Right atrium auricular region (tissue), 2 donors: Measurements from ENCODE around the gene DHPS. TPM values are rescaled to one million over a fixed set of nuclear protein-coding genes. Genes with fewer than 3 reads are reported as not detected.

Experiments
- DNase-seq: peaks from one replicate; pipeline ENCODE4 v3.0.0-alpha.2; 2019; ENCODE audit warnings: low spot score
- H3K27ac ChIP-seq, 2 donors: fragments of 200-600 bp; sonication (generic); 1 replicate in 1 of 2; 2 replicates in 1 of 2; pipeline ENCODE4 v1.5.1; 2016 to 2019
- H3K27me3 ChIP-seq, 2 donors: fragments of 200-600 bp; sonication (generic); one replicate each; pipeline versions ENCODE4 v1.5.1 to v1.6.0; 2017 to 2019
- H3K36me3 ChIP-seq: fragments of 200-600 bp; sonication (generic); one replicate; pipeline ENCODE4 v1.5.1; 2016
- H3K4me1 ChIP-seq, 2 donors: fragments of 200-600 bp; sonication (generic); one replicate each; pipeline versions ENCODE4 v1.5.1 to v1.6.0; 2017 to 2019
- H3K4me3 ChIP-seq, 2 donors: fragments of 200-600 bp; sonication (generic); 1 replicate in 1 of 2; 2 replicates in 1 of 2; pipeline ENCODE4 v1.5.1; 2017 to 2019; ENCODE audit warnings: mild to moderate bottlenecking in 1 of 2, moderate library complexity in 1 of 2
- H3K9me3 ChIP-seq, 2 donors: fragments of 200-600 bp; sonication (generic); one replicate each; pipeline ENCODE4 v1.5.1; 2019
- CTCF ChIP-seq, 2 donors: fragments of 200-600 bp; sonication (generic); IDR thresholded peaks; one replicate each; pipeline ENCODE4 v1.5.1; 2019; ENCODE audit warnings: antibody characterized with exemption in 2 of 2
- total RNA-seq, 2 donors: library from RNA; depleted of rRNA; stranded (reverse); fragments of >200 nt; gene quantifications; one replicate each; pipeline ENCODE4 v1.1.0, GENCODE V29; 2016

DHPS gene
- total RNA-seq, 2 donors from 2014 or later = 59.8 to 60.1 TPM

- H3K36me3 ChIP-seq = peaks cover 61% of the 10 kb centered on the region
- TF ChIP-seq CTCF (IDR thresholded peaks at IDR 0.05) = no peak
- no peaks in the 10 kb centered on the region for H3K27me3 ChIP-seq
- H3K9me3 ChIP-seq = no peaks in the 10 kb centered on the region
- no peak for DNase-seq
- H3K4me1 ChIP-seq = peaks cover 0 to 9% of the 10 kb centered on the region in 2 donors
- H3K27ac ChIP-seq = no peak overlapping the region
- no peak overlapping the region for H3K4me3 ChIP-seq
Observed at GRCh38 chr19:12675940-12676339, 5.7 kb downstream of the DHPS start.

DNA sequence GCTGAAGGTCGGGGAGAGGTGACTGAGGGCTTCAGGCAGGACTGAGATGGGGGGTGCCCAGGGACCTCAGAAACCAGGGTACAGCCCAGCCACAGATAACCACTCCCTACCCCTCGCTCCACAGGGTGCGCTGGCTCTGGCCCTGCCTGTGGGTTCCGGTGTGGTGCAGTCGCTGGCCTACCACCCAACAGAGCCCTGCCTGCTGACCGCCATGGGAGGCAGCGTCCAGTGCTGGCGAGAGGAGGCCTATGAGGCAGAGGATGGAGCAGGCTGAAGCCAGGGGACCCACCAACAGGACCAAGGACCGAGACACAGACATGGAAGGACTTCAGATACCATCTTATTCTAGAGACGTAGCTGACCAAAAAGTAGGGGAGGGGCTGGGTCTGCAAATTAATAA is 6.3 kb downstream of the DHPS start:
- Histone ChIP-seq H3K27me3 (no peaks in the 10 kb centered on the region), H3K36me3 (peaks cover 61% of the 10 kb centered on the region), H3K9me3 (no peaks in the 10 kb centered on the region), H3K27ac (no peak overlapping the region), H3K4me3 (no peak overlapping the region), H3K4me1 (peaks cover 0 to 8% of the 10 kb centered on the region in 2 donors)
- no peak for TF ChIP-seq CTCF (IDR thresholded peaks at IDR 0.05)
- DNase-seq = no peak

DNA sequence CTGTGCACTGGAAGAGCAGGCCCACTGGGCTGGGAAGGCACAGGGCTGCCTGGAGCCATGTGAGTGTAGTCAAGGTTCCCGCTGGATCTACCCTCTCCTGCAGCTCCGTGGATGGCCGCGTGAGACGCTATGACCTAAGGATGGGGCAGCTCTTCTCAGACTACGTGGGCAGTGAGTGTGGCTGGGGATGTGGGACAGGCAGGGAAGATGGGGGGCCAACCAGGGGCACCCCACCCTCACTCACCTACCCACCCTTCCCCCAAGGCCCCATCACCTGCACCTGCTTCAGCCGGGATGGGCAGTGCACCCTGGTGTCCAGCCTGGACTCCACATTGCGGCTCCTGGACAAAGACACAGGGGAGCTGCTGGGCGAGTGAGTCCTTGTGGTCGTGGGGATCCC is 8.9 kb downstream of the DHPS start:
- H3K27me3 ChIP-seq = no peaks in the 10 kb centered on the region
- peaks cover 38% of the 10 kb centered on the region for H3K36me3 ChIP-seq
- H3K4me1 ChIP-seq = peaks cover 0 to 22% of the 10 kb centered on the region in 2 donors
- TF ChIP-seq CTCF (IDR thresholded peaks at IDR 0.05) = no peak
- H3K9me3 ChIP-seq = no peaks in the 10 kb centered on the region
- H3K4me3 ChIP-seq = no peak overlapping the region
- no peak overlapping the region for H3K27ac ChIP-seq
- DNase-seq = no peak

- no peak for DNase-seq
- Histone ChIP-seq H3K27me3 (no peaks in the 10 kb centered on the region), H3K9me3 (no peaks in the 10 kb centered on the region), H3K4me1 (peaks cover 0 to 41% of the 10 kb centered on the region in 2 donors), H3K36me3 (peaks cover 18% of the 10 kb centered on the region), H3K4me3 (peak overlapping the region; percentile 86 to 93), H3K27ac (peak overlapping the region; percentile 97 to 99)
- TF ChIP-seq CTCF (IDR thresholded peaks at IDR 0.05) = no peak
Observed at GRCh38 chr19:12670159-12670928, 11.3 kb downstream of the DHPS start.

DNA sequence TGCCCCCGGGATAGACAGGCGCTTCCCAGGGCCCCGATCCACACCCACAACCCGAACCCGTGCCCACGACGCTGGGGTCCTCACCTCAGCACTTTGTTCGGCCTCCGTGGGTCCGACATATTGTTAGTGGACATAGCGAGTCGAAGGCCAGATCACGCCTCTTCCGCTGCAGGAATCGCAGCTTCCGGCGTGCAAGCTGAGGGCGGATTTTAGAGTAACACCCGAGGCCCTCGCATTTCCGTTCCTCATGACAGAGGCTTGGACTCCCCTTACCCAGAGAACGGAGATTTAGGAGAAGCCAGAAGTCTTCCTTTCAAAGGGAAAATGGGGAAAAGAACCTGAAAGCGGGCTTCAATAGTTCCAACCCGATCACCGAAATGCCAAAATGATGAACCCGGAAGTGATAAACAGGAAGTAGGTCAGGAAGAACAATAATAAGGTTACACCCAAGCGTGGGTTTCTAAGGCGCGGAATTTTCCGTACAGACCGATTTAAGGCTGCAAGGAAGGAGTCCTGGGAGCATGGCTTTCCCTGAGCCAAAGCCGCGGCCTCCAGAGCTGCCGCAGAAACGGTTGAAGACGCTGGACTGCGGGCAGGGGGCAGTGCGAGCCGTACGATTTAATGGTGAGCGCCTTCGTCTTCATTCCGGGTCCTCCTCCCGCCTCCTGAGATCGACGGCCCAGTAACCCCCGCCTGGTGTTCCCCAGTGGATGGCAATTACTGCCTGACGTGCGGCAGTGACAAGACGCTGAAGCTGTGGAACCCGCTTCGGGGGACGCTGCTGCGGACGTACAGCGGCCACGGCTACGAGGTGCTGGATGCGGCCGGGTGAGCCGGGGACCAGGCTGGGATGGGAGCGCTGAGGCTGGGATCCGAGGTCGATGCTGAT is 12.2 kb downstream of the DHPS start:
- peaks cover 0 to 41% of the 10 kb centered on the region in 2 donors for H3K4me1 ChIP-seq
- TF ChIP-seq CTCF (IDR thresholded peaks at IDR 0.05) = peak in 1 of 2 donors; percentile 14
- H3K27me3 ChIP-seq = no peaks in the 10 kb centered on the region
- H3K27ac ChIP-seq = peak overlapping the region; percentile 97 to 99
- peaks cover 10% of the 10 kb centered on the region for H3K36me3 ChIP-seq
- no peaks in the 10 kb centered on the region for H3K9me3 ChIP-seq
- peak; percentile 86 for DNase-seq
- H3K4me3 ChIP-seq = peak overlapping the region; percentile 86 to 93
